T47D (cell line): ENCODE results near the gene CERS2.

Experiments used
- DNase-seq, 2 experiments: peaks; one replicate each; pipeline versions ENCODE4 v3.0.0 to v3.0.0-alpha.2; 2011 to 2012; ENCODE audit warnings: low read depth in 1 of 2, low spot score in 1 of 2
- JUND ChIP-seq: IDR thresholded peaks from 2 replicates; pipeline ENCODE4 v1.6.1; 2012; ENCODE audit warnings: low read depth
- in situ Hi-C: cut with HindIII; loops from 2 replicates; pipeline ENCODE4 v1.10.0; 2016; ENCODE audit warnings: low sequenced_read_pairs, low pct_unique_long_range_greater_than_20kb

Gene CERS2

GRCh38 chr1:150974580-150975478 lies at the start of gene CERS2:
Gene CERS2 (minus strand): TSS chr1:150974835. CDS start chr1:150969090, 5,745 bp downstream.
- in situ Hi-C loops: no loop called here

GRCh38 chr1:151013518-151013917 lies 38.9 kb upstream of the CERS2 start:
- TF ChIP-seq JUND: no peak
- in situ Hi-C loops: no loop called here
- DNase-seq: no peak

More at GRCh38 chr1:150974580-150975478, at the start of gene CERS2:
- TF ChIP-seq JUND: no peak
- peak; percentile 82 to 89 for DNase-seq

- in situ Hi-C loops: no loop called here
- no peak for DNase-seq
- no peak for TF ChIP-seq JUND
These were observed 38.2 kb upstream of the CERS2 start for GRCh38 chr1:151012684-151013471.

GRCh38 chr1:151011154-151011850 lies 36.7 kb upstream of the CERS2 start:
- no peak for TF ChIP-seq JUND
- in situ Hi-C loops: no loop called here
- no peak for DNase-seq

- in situ Hi-C loops: no loop called here
- DNase-seq: no peak
- no peak for TF ChIP-seq JUND
These were observed 35.7 kb upstream of the CERS2 start for GRCh38 chr1:151010346-151010726.

- in situ Hi-C loops: no loop called here
- no peak for DNase-seq
- no peak for TF ChIP-seq JUND
These were observed 35.2 kb upstream of the CERS2 start for GRCh38 chr1:151009674-151010345.

- no peak for DNase-seq
- in situ Hi-C loops: no loop called here
- TF ChIP-seq JUND: no peak
These were observed 34.6 kb upstream of the CERS2 start for GRCh38 chr1:151009206-151009587.

GRCh38 chr1:151008244-151009205 lies 33.9 kb upstream of the CERS2 start, which contains the start of gene PRUNE1:
Gene PRUNE1 (plus strand): TSS chr1:151008449. CDS start chr1:151008633, 184 bp downstream.
- TF ChIP-seq JUND: no peak
- in situ Hi-C loops: no loop called here
- DNase-seq: peak; percentile 95 to 99

GRCh38 chr1:151007853-151008243 lies 33.2 kb upstream of the CERS2 start:
- no peak for TF ChIP-seq JUND
- in situ Hi-C loops: no loop called here
- DNase-seq: no peak

- TF ChIP-seq JUND: no peak
- DNase-seq: peak; percentile 82 to 94
- in situ Hi-C loops: no loop called here
These were observed 31.9 kb upstream of the CERS2 start, which contains the start of gene MINDY1 for GRCh38 chr1:151006327-151007052. Gene MINDY1 (minus strand): TSS chr1:151006902. CDS start chr1:151002617, 4,285 bp downstream.
